HEK293T (cell line): ENCODE results near the gene E4F1.
A peak's percentile ranks its signal among the peaks of the same experiment; 100 is the strongest.

ENCODE experiments used
- CTCF ChIA-PET: fragments of 350-600 bp; formaldehyde crosslinking; extraction: SDS; loops from one replicate; lab custom pipeline; 2021; ENCODE audit warnings: antibody characterized with exemption, inconsistent platforms; lab: Yijun Ruan, JAX
- POLR2A ChIA-PET: fragments of 350-600 bp; formaldehyde crosslinking; extraction: SDS; loops from one replicate; lab custom pipeline; 2020; ENCODE audit warnings: antibody characterized with exemption, inconsistent platforms; lab: Yijun Ruan, JAX
- DNase-seq: peaks from one replicate; pipeline ENCODE4 v3.0.0; 2012; ENCODE audit warnings: mixed read lengths; ENCODE audit errors: extremely low spot score
- ARNT ChIP-seq: fragments of 450-650 bp; IDR thresholded peaks from 2 replicates; pipeline ENCODE4 v1.6.1; 2017; ENCODE audit warnings: mild to moderate bottlenecking
- BHLHE40 ChIP-seq: fragments of 450-650 bp; IDR thresholded peaks from 2 replicates; pipeline ENCODE4 v1.6.1; 2016; ENCODE audit warnings: mild to moderate bottlenecking, moderate library complexity, borderline replicate concordance
- CTBP1 ChIP-seq: fragments of 450-650 bp; IDR thresholded peaks from 2 replicates; pipeline ENCODE4 v1.6.1; 2016; ENCODE audit warnings: borderline replicate concordance
- ELF4 ChIP-seq: fragments of 450-650 bp; IDR thresholded peaks from 2 replicates; pipeline ENCODE4 v1.6.1; 2017; ENCODE audit warnings: antibody characterized with exemption
- FOXA1 ChIP-seq: fragments of 450-650 bp; IDR thresholded peaks from 2 replicates; pipeline ENCODE4 v1.6.1; 2016; ENCODE audit warnings: mild to moderate bottlenecking
- FOXK2 ChIP-seq: fragments of 450-650 bp; IDR thresholded peaks from 2 replicates; pipeline ENCODE4 v1.6.1; 2016; ENCODE audit warnings: mild to moderate bottlenecking
- FOXM1 ChIP-seq: fragments of 450-650 bp; IDR thresholded peaks from 2 replicates; pipeline ENCODE4 v1.6.1; 2017; ENCODE audit warnings: mild to moderate bottlenecking, borderline replicate concordance
- HDGF ChIP-seq: fragments of 450-650 bp; IDR thresholded peaks from 2 replicates; pipeline ENCODE4 v1.6.1; 2017; ENCODE audit warnings: antibody characterized with exemption, borderline replicate concordance
- L3MBTL2 ChIP-seq: fragments of 450-650 bp; conservative IDR thresholded peaks from 2 replicates; pipeline ENCODE4 v1.6.1; 2016; ENCODE audit warnings: mild to moderate bottlenecking
- LEF1 ChIP-seq: fragments of 450-650 bp; IDR thresholded peaks from 2 replicates; pipeline ENCODE4 v1.6.1; 2017; ENCODE audit warnings: mild to moderate bottlenecking, borderline replicate concordance
- NFRKB ChIP-seq: fragments of 450-650 bp; IDR thresholded peaks from 2 replicates; pipeline ENCODE4 v1.6.1; 2016; ENCODE audit warnings: mild to moderate bottlenecking, moderate library complexity
- SP1 ChIP-seq: fragments of 450-650 bp; IDR thresholded peaks from 2 replicates; pipeline ENCODE4 v1.6.1; 2017
- SUZ12 ChIP-seq: fragments of 450-650 bp; IDR thresholded peaks from 2 replicates; pipeline ENCODE4 v1.6.1; 2016; ENCODE audit warnings: mild to moderate bottlenecking
- TARDBP ChIP-seq: fragments of 450-650 bp; IDR thresholded peaks from 2 replicates; pipeline ENCODE4 v1.6.1; 2016
- ZNF384 ChIP-seq: fragments of 450-650 bp; IDR thresholded peaks from 2 replicates; pipeline ENCODE4 v1.6.1; 2016
- TF ChIP-seq, protein P1 (sequence below): fragments of 450-650 bp; IDR thresholded peaks from 2 replicates; pipeline ENCODE4 v1.6.1; 2016

E4F1 gene

DNA sequence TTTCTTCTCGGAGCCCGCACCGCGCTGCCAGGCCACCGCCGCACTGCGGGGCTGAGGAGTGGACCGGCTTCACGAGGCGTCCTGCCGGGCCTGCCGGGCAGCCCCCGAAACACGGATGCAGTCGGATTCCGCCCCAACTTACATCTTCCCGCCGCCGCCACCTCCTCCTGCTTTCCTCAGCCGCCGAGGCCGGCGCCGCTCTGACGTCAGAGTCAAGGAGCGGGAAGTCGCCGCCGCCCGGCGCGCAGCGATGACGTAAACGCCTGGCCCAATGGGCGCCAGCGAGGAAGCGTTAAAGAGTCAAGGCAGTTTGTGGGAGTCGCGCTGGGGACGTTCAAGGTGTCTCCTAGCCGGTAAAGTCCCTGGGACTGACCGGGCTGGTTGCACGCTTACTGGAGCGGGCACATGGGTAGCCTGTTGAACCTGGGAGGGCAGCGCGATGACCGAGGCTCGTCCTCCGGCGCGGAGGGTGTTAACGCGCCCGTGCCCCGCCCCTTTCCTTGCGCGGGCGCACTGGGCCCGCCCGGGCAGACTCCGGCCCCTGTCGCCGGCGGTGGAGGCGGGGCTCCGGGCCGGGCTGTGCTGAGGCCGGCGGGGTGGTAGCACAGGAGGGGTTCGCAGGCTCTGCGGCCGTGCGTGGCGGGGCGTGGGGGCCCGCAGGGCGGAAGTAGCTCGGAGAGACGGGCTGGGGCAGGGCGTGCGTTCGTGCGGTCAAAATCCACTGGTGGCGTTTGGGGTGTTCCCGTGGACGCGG lies 44.7 kb downstream of the E4F1 start, which contains the start of gene RNPS1:
Gene RNPS1 (minus strand): TSS at position 214 of the 754 bp plus-strand sequence. CDS start 3,483 bp downstream, outside the sequence.
- ChIA-PET POLR2A (interaction anchor here (0.7 to 2.1 kb wide), 5 partner anchors 11 to 159 kb away, joined by 3 to 18 read pairs (median 5); partner anchors contain the start of gene ECI1), CTCF (interaction anchor here (1.1 kb wide), 1 partner anchor 11 kb away, joined by 9 read pairs; no protein-coding TSS in a partner anchor)
- DNase-seq = peak; percentile 97
- no peak for TF ChIP-seq HDGF
- TF ChIP-seq TARDBP = no peak
- TF ChIP-seq L3MBTL2 = peak; percentile 84
- TF ChIP-seq SP1 = no peak
- peak; percentile 91 for TF ChIP-seq ELF4

DNA sequence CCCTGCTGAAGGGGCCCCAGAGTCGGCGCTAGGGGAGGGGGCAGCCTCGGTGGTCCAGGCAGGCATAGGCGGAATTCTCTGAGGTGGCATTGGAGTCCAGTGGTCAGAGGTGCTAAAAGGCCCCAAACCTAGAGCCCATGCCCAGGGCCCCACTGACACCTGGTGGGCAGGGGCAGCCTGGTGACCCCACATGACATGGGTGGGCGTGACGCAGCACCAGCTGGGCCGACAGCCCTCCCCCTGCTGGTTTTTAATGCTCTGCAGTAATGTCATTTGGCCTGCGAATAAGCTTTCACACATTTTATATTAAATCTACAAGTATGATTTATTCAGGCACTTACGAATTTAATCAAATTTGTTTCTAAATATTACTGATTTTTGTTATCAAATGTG lies 46.7 kb downstream of the E4F1 start:
- TF ChIP-seq FOXK2 (no peak), FOXA1 (no peak), HDGF (no peak), ELF4 (no peak), CTBP1 (no peak), SP1 (no peak), TARDBP (no peak), LEF1 (no peak)
- POLR2A ChIA-PET = interaction anchor here (1.0 to 2.2 kb wide), 4 partner anchors 9 to 190 kb away, joined by 3 to 12 read pairs (median 6); partner anchors contain the start of genes ECI1 and TEDC2
- CTCF ChIA-PET = no interaction called here
- DNase-seq = no peak

DNA sequence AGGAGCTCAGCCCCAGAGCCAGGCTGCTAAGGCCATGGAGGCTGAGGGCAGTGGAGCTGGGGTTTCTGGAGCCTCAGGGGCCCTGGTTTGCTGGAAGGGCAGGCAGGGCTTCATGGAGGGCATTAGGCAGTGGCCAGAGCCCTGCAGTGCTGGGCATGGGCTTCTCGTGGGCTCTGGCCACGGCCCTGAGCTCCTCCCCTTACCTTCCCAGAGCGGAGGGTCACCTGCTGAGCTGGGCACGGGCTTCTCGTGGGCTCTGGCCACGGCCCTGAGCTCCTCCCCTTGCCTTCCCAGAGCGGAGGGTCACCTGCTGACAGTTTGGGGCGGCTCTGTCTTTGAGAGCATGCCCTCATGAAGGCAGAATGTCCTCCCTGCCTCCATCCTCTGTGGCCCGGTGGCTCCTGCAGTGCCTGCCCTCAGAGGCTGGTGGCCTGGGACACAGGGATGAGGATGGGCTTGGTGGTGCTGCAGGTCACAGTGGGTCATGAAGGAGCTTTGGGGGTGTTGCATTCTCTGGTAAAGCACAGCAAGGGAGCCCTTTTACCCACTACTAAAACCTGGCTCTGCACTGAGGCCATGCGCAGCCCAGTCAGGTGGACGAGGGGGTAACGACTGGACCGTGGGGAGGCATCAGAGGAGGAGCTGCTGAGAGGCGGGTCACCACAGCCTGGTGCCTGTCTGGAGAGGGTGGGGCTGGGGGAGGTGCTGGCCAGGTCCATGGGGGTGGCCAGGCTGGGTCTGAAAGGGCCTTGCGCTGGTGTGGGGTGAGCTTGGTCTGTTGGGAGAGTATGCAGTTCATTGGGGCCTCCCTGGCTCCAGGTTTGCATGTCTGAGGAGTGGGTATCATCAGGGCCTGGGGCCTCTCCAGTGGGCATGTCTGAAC lies 47.4 kb downstream of the E4F1 start:
- TF ChIP-seq ELF4 (no peak), HDGF (no peak), LEF1 (no peak), FOXK2 (no peak), SUZ12 (no peak), FOXA1 (no peak), L3MBTL2 (no peak), TARDBP (no peak), CTBP1 (no peak)
- no peak for DNase-seq
- ChIA-PET POLR2A (interaction anchor here (1.0 to 2.2 kb wide), 4 partner anchors 8 to 189 kb away, joined by 3 to 12 read pairs (median 4); partner anchors contain the start of genes ECI1 and TEDC2), CTCF (no interaction called here)

DNA sequence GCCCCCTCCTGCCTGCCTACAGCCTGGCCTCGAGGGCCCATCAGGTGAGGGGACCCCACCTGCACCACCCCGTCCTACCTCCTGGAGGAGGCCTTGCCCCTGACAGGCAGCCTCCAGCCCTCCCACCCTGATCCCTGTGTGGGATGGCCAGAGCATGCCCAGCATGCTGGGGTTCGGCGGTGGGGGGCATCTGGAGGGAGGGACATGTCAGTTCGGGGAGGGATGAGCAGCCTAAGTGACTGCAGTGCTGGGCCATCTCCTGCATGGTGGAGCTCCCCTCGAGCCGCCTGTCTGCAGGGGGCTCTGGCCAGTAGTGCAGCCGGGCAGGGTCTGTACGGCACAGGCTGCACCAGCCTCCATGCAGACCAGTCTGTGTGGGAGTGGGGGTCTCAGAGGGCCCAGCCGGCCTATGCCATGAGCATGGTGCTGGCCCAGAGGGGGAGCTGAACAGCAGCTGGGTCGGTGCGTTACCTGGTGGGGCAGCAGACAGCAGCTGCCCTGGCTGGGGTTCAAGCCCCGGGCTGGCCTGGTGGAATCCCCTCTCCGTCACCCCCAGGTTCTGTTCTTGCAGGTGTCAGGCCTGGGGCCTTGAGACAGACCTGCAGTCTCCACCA lies 48.6 kb downstream of the E4F1 start:
- POLR2A ChIA-PET = no interaction called here
- TF ChIP-seq HDGF = no peak
- no peak for TF ChIP-seq ARNT
- TF ChIP-seq SP1 = no peak
- TF ChIP-seq NFRKB = no peak
- TF ChIP-seq CTBP1 = no peak
- TF ChIP-seq FOXA1 = no peak
- TF ChIP-seq ELF4 = no peak
- TF ChIP-seq FOXK2 = no peak
- no peak for TF ChIP-seq LEF1
- TF ChIP-seq BHLHE40 = no peak
- no peak for TF ChIP-seq TARDBP
- TF ChIP-seq SUZ12 = no peak
- TF ChIP-seq, protein P1, sequence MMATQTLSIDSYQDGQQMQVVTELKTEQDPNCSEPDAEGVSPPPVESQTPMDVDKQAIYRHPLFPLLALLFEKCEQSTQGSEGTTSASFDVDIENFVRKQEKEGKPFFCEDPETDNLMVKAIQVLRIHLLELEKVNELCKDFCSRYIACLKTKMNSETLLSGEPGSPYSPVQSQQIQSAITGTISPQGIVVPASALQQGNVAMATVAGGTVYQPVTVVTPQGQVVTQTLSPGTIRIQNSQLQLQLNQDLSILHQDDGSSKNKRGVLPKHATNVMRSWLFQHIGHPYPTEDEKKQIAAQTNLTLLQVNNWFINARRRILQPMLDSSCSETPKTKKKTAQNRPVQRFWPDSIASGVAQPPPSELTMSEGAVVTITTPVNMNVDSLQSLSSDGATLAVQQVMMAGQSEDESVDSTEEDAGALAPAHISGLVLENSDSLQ = no peak
- no peak for TF ChIP-seq FOXM1
- no peak for TF ChIP-seq ZNF384
- TF ChIP-seq L3MBTL2 = no peak
- DNase-seq = no peak
- CTCF ChIA-PET = no interaction called here

DNA sequence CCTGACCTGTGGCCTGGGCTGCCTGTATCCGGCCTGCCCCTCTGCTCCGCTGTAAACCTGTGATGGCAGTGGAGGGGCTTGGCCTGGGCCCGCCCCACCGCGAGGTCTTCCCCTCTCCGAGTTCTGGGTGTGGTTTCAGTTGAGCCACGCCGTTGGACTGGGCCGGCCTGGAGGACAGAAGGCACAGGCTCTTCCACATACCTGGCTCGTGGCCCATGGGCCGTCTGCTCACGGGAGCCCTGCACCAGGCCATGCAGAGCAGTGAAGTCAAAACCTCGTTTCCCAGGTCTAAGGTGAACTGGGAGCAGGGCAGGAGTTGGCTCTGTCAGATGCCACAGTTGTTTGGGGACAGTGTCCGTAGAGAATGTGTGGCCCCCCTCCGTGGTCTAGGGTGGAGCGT lies 50.1 kb downstream of the E4F1 start:
- CTCF ChIA-PET = no interaction called here
- POLR2A ChIA-PET = no interaction called here
- no peak for TF ChIP-seq SUZ12
- TF ChIP-seq TARDBP = no peak
- DNase-seq = no peak

DNA sequence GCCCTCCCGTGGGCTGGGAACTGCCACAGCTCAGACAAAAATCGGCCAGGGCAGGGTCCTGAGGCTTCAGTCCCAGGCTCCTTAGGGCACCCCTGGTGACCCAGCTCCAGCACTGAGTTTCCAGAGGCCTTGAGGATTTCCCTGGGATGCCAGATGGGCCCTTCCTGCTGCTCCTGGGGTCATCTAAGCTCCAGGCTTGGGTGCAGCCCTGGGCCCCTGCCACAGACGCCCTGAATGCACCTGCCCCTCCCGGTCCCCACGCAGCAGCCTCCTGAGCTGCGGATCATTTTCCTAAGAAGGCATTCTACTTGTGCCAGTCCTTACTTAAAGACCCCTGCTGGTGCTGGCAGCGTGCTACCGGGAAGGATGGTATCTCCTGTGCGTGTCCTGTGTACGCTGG lies 50.5 kb downstream of the E4F1 start:
- CTCF ChIA-PET = no interaction called here
- no peak for DNase-seq
- TF ChIP-seq CTBP1 = no peak
- no peak for TF ChIP-seq FOXK2
- TF ChIP-seq HDGF = no peak
- TF ChIP-seq SUZ12 = no peak
- no peak for TF ChIP-seq ZNF384
- TF ChIP-seq ELF4 = no peak
- no peak for TF ChIP-seq NFRKB
- TF ChIP-seq SP1 = no peak
- TF ChIP-seq, protein P1 = no peak
- POLR2A ChIA-PET = no interaction called here
